K562 (cell line): ENCODE results near the gene RNF227. TPM values are rescaled to one million over a fixed set of nuclear protein-coding genes. Genes with fewer than 3 reads are reported as not detected.
A peak's percentile ranks its signal among the peaks of the same experiment; 100 is the strongest.
"Not testable (repeated sequence)": the region's sequence is repeated elsewhere in the genome, so short reads cannot be mapped to it uniquely, and the experiment has no call there.

Experiments used
- ATAC-seq: fragments of 200-7000 bp; cut with Tn5 transposase; 3 replicates; pipeline ENCODE4 v1.9.1; 2020; ENCODE audit warnings: moderate library complexity
- BruUV-seq: library from RNA; stranded (reverse); fragments of 400-500 nt; replicated peaks from 2 replicates; lab custom pipeline; 2021; lab: Mats Ljungman, UMichigan
- CTCF ChIA-PET: fragments of 300-600 bp; formaldehyde crosslinking; extraction: SDS; loops from one replicate; lab custom pipeline; 2021; ENCODE audit warnings: low intra/inter-chr PET ratio; lab: Yijun Ruan, JAX
- POLR2A ChIA-PET: fragments of 300-600, 350-650 bp; sonication (Branson Sonifier 250); formaldehyde crosslinking; extraction: SDS; loops from one replicate; lab custom pipeline; 2021; ENCODE audit warnings: antibody characterized with exemption, inconsistent platforms; lab: Yijun Ruan, JAX
- DNase-seq, 4 experiments: peaks; one replicate each; pipeline versions ENCODE4 v3.0.0 to v3.0.0-alpha.2; 2011 to 2018; ENCODE audit warnings: low spot score in 3 of 4, mixed read lengths in 3 of 4; ENCODE audit errors: extremely low read depth in 1 of 4
- FAIRE-seq: peaks from 2 replicates; lab custom pipeline; 2011; peaks lifted over from hg19 to GRCh38; lab: Jason Lieb, UNC
- H2AFZ ChIP-seq: 2 replicates; pipeline ENCODE4 v1.6.0; 2011; ENCODE audit warnings: low read depth, low read length, control low read depth, inconsistent platforms
- H3K27ac ChIP-seq: fragments of 200-600 bp; 3 replicates; pipeline ENCODE4 v1.8.0; 2011; ENCODE audit warnings: low read depth, mild to moderate bottlenecking, control low read depth, inconsistent platforms, low read length, moderate library complexity, mixed read lengths; ENCODE audit errors: extremely low read depth
- H3K27me3 ChIP-seq, 2 experiments: fragments of 300-600 bp in 1 of 2; 2 replicates in 1 of 2; 3 replicates in 1 of 2; pipeline versions ENCODE4 v1.6.0 to v1.8.0; 2011; ENCODE audit warnings: inconsistent platforms in 2 of 2, low read length in 2 of 2, mild to moderate bottlenecking in 1 of 2, mixed read lengths in 1 of 2, moderate library complexity in 1 of 2; ENCODE audit not compliant: control insufficient read depth in 2 of 2, insufficient read depth in 2 of 2
- H3K36me3 ChIP-seq: fragments of 300-600 bp; 3 replicates; pipeline ENCODE4 v1.8.0; 2011; ENCODE audit warnings: mild to moderate bottlenecking, low read length, inconsistent platforms; ENCODE audit not compliant: control insufficient read depth, insufficient read depth
- H3K4me1 ChIP-seq, 2 experiments: fragments of 200-600 bp in 1 of 2; replicated peaks in 1 of 2; 2 replicates in 1 of 2; 3 replicates in 1 of 2; pipeline versions ENCODE4 v1.5.1 to v1.8.0; 2011; ENCODE audit warnings: inconsistent platforms in 2 of 2, low read length in 2 of 2, mild to moderate bottlenecking in 1 of 2, mixed read lengths in 1 of 2, moderate library complexity in 1 of 2; ENCODE audit not compliant: control insufficient read depth in 2 of 2, insufficient read depth in 2 of 2
- H3K4me2 ChIP-seq: 2 replicates; pipeline ENCODE4 v1.6.1; 2011; ENCODE audit warnings: low read length, control low read depth, inconsistent platforms, mixed read lengths; ENCODE audit not compliant: insufficient read depth
- H3K4me3 ChIP-seq: fragments of 200-600 bp; sonication (generic), shearing (Covaris generic); 2 replicates; pipeline ENCODE4 v1.5.1; 2016; ENCODE audit warnings: control low read depth, inconsistent platforms
- H3K79me2 ChIP-seq: fragments of 200-600 bp; 3 replicates; pipeline ENCODE4 v1.8.0; 2011; ENCODE audit warnings: low read length, inconsistent platforms; ENCODE audit not compliant: control insufficient read depth, insufficient read depth
- H3K9ac ChIP-seq, 2 experiments: 2 replicates each; pipeline versions ENCODE4 v1.6.0 to v1.6.1; 2011; ENCODE audit warnings: low read depth in 2 of 2, low read length in 2 of 2, control low read depth in 1 of 2, inconsistent platforms in 1 of 2, mild to moderate bottlenecking in 1 of 2, mixed read lengths in 1 of 2; ENCODE audit not compliant: insufficient read depth in 1 of 2
- H3K9me1 ChIP-seq: one replicate; pipeline ENCODE4 v1.6.0; 2011; ENCODE audit warnings: inconsistent platforms, mild to moderate bottlenecking, low read length, moderate library complexity; ENCODE audit not compliant: control insufficient read depth, insufficient read depth
- H3K9me3 ChIP-seq: replicated peaks from 2 replicates; pipeline ENCODE4 v1.5.1; 2011; ENCODE audit warnings: low read depth, low read length, inconsistent platforms; ENCODE audit not compliant: control insufficient read depth, insufficient read depth
- H4K20me1 ChIP-seq: replicated peaks from 2 replicates; pipeline ENCODE4 v1.6.1; 2011; ENCODE audit warnings: low read length, inconsistent platforms, mixed read lengths; ENCODE audit not compliant: control insufficient read depth, insufficient read depth
- WGBS: fragments of 100-300 bp; shearing (Covaris generic); methylation state at CpG from one replicate; pipeline ENCODE4 v1.1.6; 2016; ENCODE audit warnings: low coverage, mixed read lengths; ENCODE audit not compliant: insufficient coverage; ENCODE audit errors: missing lambda C conversion rate; 5-methylcytosine and 5-hydroxymethylcytosine counted together
- in situ Hi-C: fragments of 300-500 bp; cut with MboI; formaldehyde crosslinking; loops from 4 replicates; pipeline ENCODE4 v1.15.0; 2018; ENCODE audit warnings: inconsistent platforms, mixed read lengths
- intact Hi-C: fragments of 100-400 bp; cut with micrococcal nuclease; formaldehyde crosslinking; loops from 2 replicates; pipeline ENCODE4 v1.14.2; 2022
- polyA plus RNA-seq, 8 experiments: library from polyadenylated mRNA; depleted of rRNA in 4 of 8; stranded (reverse) in 5 of 8; unstranded in 3 of 8; fragments of >200 nt; fragmentation: Nextera tagmentation in 2 of 8; fragmentation: Illumina TruSeq in 1 of 8; extraction: Ambion mirVana in 2 of 8; extraction: Trizol in 1 of 8; gene quantifications; 2 replicates each; pipeline versions ENCODE4 v1.2.1 to v1.2.3, GENCODE V29; 2011 to 2014; ENCODE audit warnings: inconsistent platforms in 1 of 8, missing spikeins in 1 of 8
- small RNA-seq: library from RNA; depleted of rRNA; stranded (forward); fragments of <200 nt; gene quantifications from one replicate; pipeline ENCODE3, GENCODE V24; 2014
- total RNA-seq, 7 experiments: library from RNA; depleted of rRNA in 6 of 7; stranded (reverse); fragments of >200 nt in 6 of 7; fragmentation: Illumina TruSeq in 2 of 7; extraction: Trizol in 2 of 7; gene quantifications; 2 replicates each; pipeline versions ENCODE4 v1.2.1 to v1.2.3, GENCODE V29; 2011 to 2021; ENCODE audit warnings: low replicate concordance in 1 of 7

RNF227 gene
- total and polyA plus RNA-seq, 9 of the 15 experiments (the other 6 are each of a cell fraction or from before 2014, with no cell fraction given) = 1.1 to 6.7 (median 2.3) TPM

DNA sequence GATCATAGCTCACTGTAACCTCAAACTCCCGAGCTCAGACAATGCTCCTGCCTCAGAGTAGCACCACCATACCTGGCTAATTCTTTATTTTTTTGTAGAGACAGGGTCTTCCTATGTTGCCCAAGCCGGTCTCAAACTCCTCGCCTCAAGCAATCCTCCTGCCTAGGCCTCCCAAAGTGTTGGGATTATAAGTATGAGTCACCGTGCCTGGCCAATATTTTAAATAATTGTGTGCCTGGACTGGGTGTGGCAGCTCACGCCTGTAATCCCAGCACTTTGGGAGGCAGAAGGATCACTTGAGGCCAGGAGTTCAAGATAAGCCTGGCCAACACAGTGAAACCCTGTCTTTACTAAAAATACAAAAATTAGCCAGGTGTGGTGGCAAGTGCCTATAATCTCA lies 51.7 kb downstream of the RNF227 start:
- H3K27me3 ChIP-seq, H3K9me3 ChIP-seq, H3K4me2 ChIP-seq, intact Hi-C loops, BruUV-seq, DNase-seq, H3K79me2 ChIP-seq, FAIRE-seq, H3K4me1 ChIP-seq, H2AFZ ChIP-seq, H3K27ac ChIP-seq, H3K9me1 ChIP-seq, H3K9ac ChIP-seq, H4K20me1 ChIP-seq, CTCF ChIA-PET, in situ Hi-C loops, H3K4me3 ChIP-seq, ATAC-seq: not testable (repeated sequence)
- WGBS = 59% methylated on average over 5 of the region's 5 CpGs
- POLR2A ChIA-PET = interaction anchor here (1.0 to 1.4 kb wide), 2 partner anchors 9 to 119 kb away, joined by 3 to 4 read pairs; no protein-coding TSS in a partner anchor
- H3K36me3 ChIP-seq = peaks cover 26% of the 10 kb centered on the region; the same call in 2 of the 3 replicates

Small RNAs within 50 kb of the gene (small RNA-seq; reads per million reads assigned to genes)
- gene SCARNA21 = 1.6 reads per million, percentile 76 among the genes with 10 or more reads in this experiment

Other genes starting within 250 kb of the RNF227 start
Only the 7 nearest of the 19 such genes appear.
- 0.32 TPM in 1 of 2 replicates, not detected in the other for gene TMEM88, start 61.2 kb downstream of the RNF227 start, total RNA-seq (2014; rRNA removed)
- not detected in 2 replicates for gene TMEM88, start 61.2 kb downstream of the RNF227 start, total RNA-seq (2014; rRNA removed; fragmentation: Illumina TruSeq; extraction: Trizol)
- gene TMEM88, start 61.2 kb downstream of the RNF227 start, total RNA-seq (2015; rRNA removed; fragmentation: Illumina TruSeq; extraction: Trizol) = not detected in 2 replicates
- gene TMEM88, start 61.2 kb downstream of the RNF227 start, total RNA-seq (2021) = 1.0 and 1.4 TPM in 2 replicates
- gene TMEM88, start 61.2 kb downstream of the RNF227 start, polyA plus RNA-seq (2011; rRNA removed) = 0.12 and 0.13 TPM in 2 replicates
- gene TMEM88, start 61.2 kb downstream of the RNF227 start, polyA plus RNA-seq (2014; fragmentation: Illumina TruSeq; extraction: Trizol) = 0.42 TPM in 2 replicates
- under 1 TPM in 1 of 2 experiments, not detected in 1; 0.10 TPM for gene TMEM88, start 61.2 kb downstream of the RNF227 start, polyA plus RNA-seq (2014; fragmentation: Nextera tagmentation; extraction: Ambion mirVana)
- 0.40 TPM in 1 of 2 replicates, not detected in the other for gene TMEM88, start 61.2 kb downstream of the RNF227 start, polyA plus RNA-seq (2014; rRNA removed)
- gene NAA38, start 58.7 kb downstream of the RNF227 start, total RNA-seq (2014; rRNA removed) = 99.8 TPM in 2 replicates
- gene NAA38, start 58.7 kb downstream of the RNF227 start, total RNA-seq (2014; rRNA removed; fragmentation: Illumina TruSeq; extraction: Trizol) = 13.3 and 16.4 TPM in 2 replicates
- 52.6 and 57.3 TPM in 2 replicates for gene NAA38, start 58.7 kb downstream of the RNF227 start, total RNA-seq (2015; rRNA removed; fragmentation: Illumina TruSeq; extraction: Trizol)
- 54.7 and 61.2 TPM in 2 replicates for gene NAA38, start 58.7 kb downstream of the RNF227 start, total RNA-seq (2021)
- 34.5 and 39.9 TPM in 2 replicates for gene NAA38, start 58.7 kb downstream of the RNF227 start, polyA plus RNA-seq (2011; rRNA removed)
- 19.1 and 32.8 TPM in 2 replicates for gene NAA38, start 58.7 kb downstream of the RNF227 start, polyA plus RNA-seq (2014; fragmentation: Illumina TruSeq; extraction: Trizol)
- gene NAA38, start 58.7 kb downstream of the RNF227 start, polyA plus RNA-seq (2014; fragmentation: Nextera tagmentation; extraction: Ambion mirVana) = 10 to 100 TPM; 70.4 to 90.4 TPM
- 87.3 and 104 TPM in 2 replicates for gene NAA38, start 58.7 kb downstream of the RNF227 start, polyA plus RNA-seq (2014; rRNA removed)
- gene CYB5D1, start 58.3 kb downstream of the RNF227 start, total RNA-seq (2014; rRNA removed) = 4.7 and 6.0 TPM in 2 replicates
- gene CYB5D1, start 58.3 kb downstream of the RNF227 start, total RNA-seq (2014; rRNA removed; fragmentation: Illumina TruSeq; extraction: Trizol) = 5.7 and 5.8 TPM in 2 replicates
- 6.4 and 7.6 TPM in 2 replicates for gene CYB5D1, start 58.3 kb downstream of the RNF227 start, total RNA-seq (2015; rRNA removed; fragmentation: Illumina TruSeq; extraction: Trizol)
- 6.9 and 7.8 TPM in 2 replicates for gene CYB5D1, start 58.3 kb downstream of the RNF227 start, total RNA-seq (2021)
- 4.2 and 7.2 TPM in 2 replicates for gene CYB5D1, start 58.3 kb downstream of the RNF227 start, polyA plus RNA-seq (2011; rRNA removed)
- gene CYB5D1, start 58.3 kb downstream of the RNF227 start, polyA plus RNA-seq (2014; fragmentation: Illumina TruSeq; extraction: Trizol) = 7.3 and 7.9 TPM in 2 replicates
- 1 to 10 TPM; 2.4 to 5.7 TPM for gene CYB5D1, start 58.3 kb downstream of the RNF227 start, polyA plus RNA-seq (2014; fragmentation: Nextera tagmentation; extraction: Ambion mirVana)
- 4.8 and 7.5 TPM in 2 replicates for gene CYB5D1, start 58.3 kb downstream of the RNF227 start, polyA plus RNA-seq (2014; rRNA removed)
- gene CHD3, start 27.5 kb downstream of the RNF227 start, total RNA-seq (2014; rRNA removed) = 34.8 and 36.7 TPM in 2 replicates
- 14.6 and 15.2 TPM in 2 replicates for gene CHD3, start 27.5 kb downstream of the RNF227 start, total RNA-seq (2014; rRNA removed; fragmentation: Illumina TruSeq; extraction: Trizol)
- 19.8 and 21.2 TPM in 2 replicates for gene CHD3, start 27.5 kb downstream of the RNF227 start, total RNA-seq (2015; rRNA removed; fragmentation: Illumina TruSeq; extraction: Trizol)
- 30.6 and 38.2 TPM in 2 replicates for gene CHD3, start 27.5 kb downstream of the RNF227 start, total RNA-seq (2021)
- 12.2 and 15.7 TPM in 2 replicates for gene CHD3, start 27.5 kb downstream of the RNF227 start, polyA plus RNA-seq (2011; rRNA removed)
- 24.7 and 24.8 TPM in 2 replicates for gene CHD3, start 27.5 kb downstream of the RNF227 start, polyA plus RNA-seq (2014; fragmentation: Illumina TruSeq; extraction: Trizol)
- gene CHD3, start 27.5 kb downstream of the RNF227 start, polyA plus RNA-seq (2014; fragmentation: Nextera tagmentation; extraction: Ambion mirVana) = under 1 TPM; 0.39 to 0.63 TPM
- gene CHD3, start 27.5 kb downstream of the RNF227 start, polyA plus RNA-seq (2014; rRNA removed) = 27.8 and 33.9 TPM in 2 replicates
- gene KCNAB3, start 13.6 kb upstream of the RNF227 start, total RNA-seq (2014; rRNA removed) = 0.37 and 1.3 TPM in 2 replicates
- gene KCNAB3, start 13.6 kb upstream of the RNF227 start, total RNA-seq (2014; rRNA removed; fragmentation: Illumina TruSeq; extraction: Trizol) = 0.70 and 0.76 TPM in 2 replicates
- gene KCNAB3, start 13.6 kb upstream of the RNF227 start, total RNA-seq (2015; rRNA removed; fragmentation: Illumina TruSeq; extraction: Trizol) = 0.57 and 0.69 TPM in 2 replicates
- 1.7 and 2.5 TPM in 2 replicates for gene KCNAB3, start 13.6 kb upstream of the RNF227 start, total RNA-seq (2021)
- gene KCNAB3, start 13.6 kb upstream of the RNF227 start, polyA plus RNA-seq (2011; rRNA removed) = 1.1 and 2.0 TPM in 2 replicates
- gene KCNAB3, start 13.6 kb upstream of the RNF227 start, polyA plus RNA-seq (2014; fragmentation: Illumina TruSeq; extraction: Trizol) = 0.61 and 1.4 TPM in 2 replicates
- gene KCNAB3, start 13.6 kb upstream of the RNF227 start, polyA plus RNA-seq (2014; fragmentation: Nextera tagmentation; extraction: Ambion mirVana) = under 1 TPM; 0.03 to 0.17 TPM
- gene KCNAB3, start 13.6 kb upstream of the RNF227 start, polyA plus RNA-seq (2014; rRNA removed) = 1.0 and 2.1 TPM in 2 replicates
- 18.3 and 21.9 TPM in 2 replicates for gene TRAPPC1, start 15.7 kb upstream of the RNF227 start, total RNA-seq (2014; rRNA removed)
- 11.7 and 15.4 TPM in 2 replicates for gene TRAPPC1, start 15.7 kb upstream of the RNF227 start, total RNA-seq (2014; rRNA removed; fragmentation: Illumina TruSeq; extraction: Trizol)
- gene TRAPPC1, start 15.7 kb upstream of the RNF227 start, total RNA-seq (2015; rRNA removed; fragmentation: Illumina TruSeq; extraction: Trizol) = 11.9 and 13.4 TPM in 2 replicates
- gene TRAPPC1, start 15.7 kb upstream of the RNF227 start, total RNA-seq (2021) = 59.2 and 64.5 TPM in 2 replicates
- gene TRAPPC1, start 15.7 kb upstream of the RNF227 start, polyA plus RNA-seq (2011; rRNA removed) = 36.2 and 47.0 TPM in 2 replicates
- gene TRAPPC1, start 15.7 kb upstream of the RNF227 start, polyA plus RNA-seq (2014; fragmentation: Illumina TruSeq; extraction: Trizol) = 79.0 and 82.8 TPM in 2 replicates
- 10 to 100 TPM; 33.2 to 39.8 TPM for gene TRAPPC1, start 15.7 kb upstream of the RNF227 start, polyA plus RNA-seq (2014; fragmentation: Nextera tagmentation; extraction: Ambion mirVana)
- 44.6 and 52.6 TPM in 2 replicates for gene TRAPPC1, start 15.7 kb upstream of the RNF227 start, polyA plus RNA-seq (2014; rRNA removed)
- gene CNTROB, start 15.9 kb upstream of the RNF227 start, total RNA-seq (2014; rRNA removed) = 20.0 and 20.7 TPM in 2 replicates
- gene CNTROB, start 15.9 kb upstream of the RNF227 start, total RNA-seq (2014; rRNA removed; fragmentation: Illumina TruSeq; extraction: Trizol) = 18.2 and 19.0 TPM in 2 replicates
- gene CNTROB, start 15.9 kb upstream of the RNF227 start, total RNA-seq (2015; rRNA removed; fragmentation: Illumina TruSeq; extraction: Trizol) = 23.0 and 26.0 TPM in 2 replicates
- gene CNTROB, start 15.9 kb upstream of the RNF227 start, total RNA-seq (2021) = 28.9 and 33.1 TPM in 2 replicates
- 28.5 and 32.9 TPM in 2 replicates for gene CNTROB, start 15.9 kb upstream of the RNF227 start, polyA plus RNA-seq (2011; rRNA removed)
- 31.8 and 33.3 TPM in 2 replicates for gene CNTROB, start 15.9 kb upstream of the RNF227 start, polyA plus RNA-seq (2014; fragmentation: Illumina TruSeq; extraction: Trizol)
- gene CNTROB, start 15.9 kb upstream of the RNF227 start, polyA plus RNA-seq (2014; fragmentation: Nextera tagmentation; extraction: Ambion mirVana) = 1 to 10 TPM; 1.9 to 2.3 TPM
- gene CNTROB, start 15.9 kb upstream of the RNF227 start, polyA plus RNA-seq (2014; rRNA removed) = 23.5 and 33.3 TPM in 2 replicates